ENCODE results near the gene TOM1L2. TPM values are rescaled to one million over a fixed set of nuclear protein-coding genes. Genes with fewer than 3 reads are reported as not detected.
A peak's percentile ranks its signal among the peaks of the same experiment; 100 is the strongest.

The TOM1L2 gene
- total RNA-seq, 1 experiment from 2014 or later: 45.2 TPM

DNA sequence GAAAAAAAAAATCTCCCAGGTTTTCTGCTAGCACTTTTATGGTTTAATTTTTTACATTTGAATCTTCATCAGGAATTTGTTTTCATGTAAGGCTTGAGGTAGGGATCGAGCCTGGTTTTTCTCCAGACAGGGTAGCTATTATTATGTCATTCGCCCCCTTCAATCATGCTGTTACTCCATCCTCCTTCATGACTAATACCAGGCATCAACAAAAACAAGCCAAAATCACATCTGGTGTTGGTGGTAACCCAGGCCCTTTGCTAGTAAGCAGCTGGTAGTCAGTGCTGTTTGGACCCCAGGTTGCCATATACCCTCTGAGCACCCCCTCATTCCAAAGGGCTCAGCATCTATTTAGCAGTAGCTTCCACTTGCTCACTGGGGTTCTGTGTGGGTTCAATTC is 30.0 kb upstream of the TOM1L2 start:
- in situ Hi-C loops (cut with HindIII; ENCODE audit: low pct_unique_long_range_greater_than_20kb, low sequenced_read_pairs): no loop called here

DNA sequence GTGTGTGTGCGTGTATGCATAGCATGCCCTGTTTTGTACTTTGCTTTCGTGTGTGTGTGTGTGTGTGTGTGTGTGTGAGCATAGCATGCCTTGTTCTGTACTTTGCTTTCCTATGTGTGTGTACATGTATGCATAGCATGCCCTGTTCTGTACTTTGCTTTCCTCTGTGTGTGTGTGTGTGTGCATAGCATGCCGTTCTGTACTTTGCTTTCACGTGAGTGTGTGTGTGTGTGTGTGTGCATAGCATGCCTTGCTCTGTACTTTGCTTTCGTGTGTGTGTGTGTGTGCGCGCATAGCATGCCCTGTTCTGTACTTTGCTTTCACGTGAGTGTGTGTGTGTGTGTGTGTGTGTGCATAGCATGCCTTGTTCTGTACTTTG is 27.8 kb upstream of the TOM1L2 start:
- BruUV-seq (replicated peaks): no TSS peak
- intact Hi-C loops (cut with micrococcal nuclease; ENCODE audit: unreplicated experiment) (no loop called here), in situ Hi-C loops (cut with HindIII; ENCODE audit: low pct_unique_long_range_greater_than_20kb, low sequenced_read_pairs) (no loop called here)
- H3K9me3 ChIP-seq (ENCODE audit: control insufficient read depth, insufficient read depth, low read depth, low read length): no peaks in the 10 kb centered on the region
- ATAC-seq (no peak), DNase-seq (ENCODE audit: low read depth, low spot score) (no peak)
- ChIA-PET CTCF (no interaction called here), POLR2A (no interaction called here)
- TF ChIP-seq TCF7L2 (IDR thresholded peaks at IDR 0.05; ENCODE audit: low read depth, low read length) (no peak), POLR2AphosphoS5 (IDR thresholded peaks at IDR 0.05; ENCODE audit: low read depth, low read length) (no peak), SIN3A (IDR thresholded peaks at IDR 0.05; ENCODE audit: borderline replicate concordance, insufficient read depth, low read depth, low read length) (no peak)
- TF ChIP-seq, protein P1, sequence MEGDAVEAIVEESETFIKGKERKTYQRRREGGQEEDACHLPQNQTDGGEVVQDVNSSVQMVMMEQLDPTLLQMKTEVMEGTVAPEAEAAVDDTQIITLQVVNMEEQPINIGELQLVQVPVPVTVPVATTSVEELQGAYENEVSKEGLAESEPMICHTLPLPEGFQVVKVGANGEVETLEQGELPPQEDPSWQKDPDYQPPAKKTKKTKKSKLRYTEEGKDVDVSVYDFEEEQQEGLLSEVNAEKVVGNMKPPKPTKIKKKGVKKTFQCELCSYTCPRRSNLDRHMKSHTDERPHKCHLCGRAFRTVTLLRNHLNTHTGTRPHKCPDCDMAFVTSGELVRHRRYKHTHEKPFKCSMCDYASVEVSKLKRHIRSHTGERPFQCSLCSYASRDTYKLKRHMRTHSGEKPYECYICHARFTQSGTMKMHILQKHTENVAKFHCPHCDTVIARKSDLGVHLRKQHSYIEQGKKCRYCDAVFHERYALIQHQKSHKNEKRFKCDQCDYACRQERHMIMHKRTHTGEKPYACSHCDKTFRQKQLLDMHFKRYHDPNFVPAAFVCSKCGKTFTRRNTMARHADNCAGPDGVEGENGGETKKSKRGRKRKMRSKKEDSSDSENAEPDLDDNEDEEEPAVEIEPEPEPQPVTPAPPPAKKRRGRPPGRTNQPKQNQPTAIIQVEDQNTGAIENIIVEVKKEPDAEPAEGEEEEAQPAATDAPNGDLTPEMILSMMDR (IDR thresholded peaks at IDR 0.05): no peak
- TF ChIP-seq, protein P2, sequence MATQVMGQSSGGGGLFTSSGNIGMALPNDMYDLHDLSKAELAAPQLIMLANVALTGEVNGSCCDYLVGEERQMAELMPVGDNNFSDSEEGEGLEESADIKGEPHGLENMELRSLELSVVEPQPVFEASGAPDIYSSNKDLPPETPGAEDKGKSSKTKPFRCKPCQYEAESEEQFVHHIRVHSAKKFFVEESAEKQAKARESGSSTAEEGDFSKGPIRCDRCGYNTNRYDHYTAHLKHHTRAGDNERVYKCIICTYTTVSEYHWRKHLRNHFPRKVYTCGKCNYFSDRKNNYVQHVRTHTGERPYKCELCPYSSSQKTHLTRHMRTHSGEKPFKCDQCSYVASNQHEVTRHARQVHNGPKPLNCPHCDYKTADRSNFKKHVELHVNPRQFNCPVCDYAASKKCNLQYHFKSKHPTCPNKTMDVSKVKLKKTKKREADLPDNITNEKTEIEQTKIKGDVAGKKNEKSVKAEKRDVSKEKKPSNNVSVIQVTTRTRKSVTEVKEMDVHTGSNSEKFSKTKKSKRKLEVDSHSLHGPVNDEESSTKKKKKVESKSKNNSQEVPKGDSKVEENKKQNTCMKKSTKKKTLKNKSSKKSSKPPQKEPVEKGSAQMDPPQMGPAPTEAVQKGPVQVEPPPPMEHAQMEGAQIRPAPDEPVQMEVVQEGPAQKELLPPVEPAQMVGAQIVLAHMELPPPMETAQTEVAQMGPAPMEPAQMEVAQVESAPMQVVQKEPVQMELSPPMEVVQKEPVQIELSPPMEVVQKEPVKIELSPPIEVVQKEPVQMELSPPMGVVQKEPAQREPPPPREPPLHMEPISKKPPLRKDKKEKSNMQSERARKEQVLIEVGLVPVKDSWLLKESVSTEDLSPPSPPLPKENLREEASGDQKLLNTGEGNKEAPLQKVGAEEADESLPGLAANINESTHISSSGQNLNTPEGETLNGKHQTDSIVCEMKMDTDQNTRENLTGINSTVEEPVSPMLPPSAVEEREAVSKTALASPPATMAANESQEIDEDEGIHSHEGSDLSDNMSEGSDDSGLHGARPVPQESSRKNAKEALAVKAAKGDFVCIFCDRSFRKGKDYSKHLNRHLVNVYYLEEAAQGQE (IDR thresholded peaks at IDR 0.05; ENCODE audit: insufficient read depth in 1 of 2, low read depth in 2 of 2, low read length in 1 of 2): no peak
- H3K36me3 ChIP-seq (ENCODE audit: control insufficient read depth, insufficient read depth, low read length): no peaks in the 10 kb centered on the region
- no peak overlapping the region for H3K4me3 ChIP-seq (ENCODE audit: low read depth in 2 of 2, low read length in 2 of 2)
- H3K27me3 ChIP-seq (ENCODE audit: control insufficient read depth, insufficient read depth, low read length): no peaks in the 10 kb centered on the region
- H3K27ac ChIP-seq (ENCODE audit: low read length): no peak overlapping the region
- no peaks in the 10 kb centered on the region; the same call in 1 of the 2 replicates for H3K4me1 ChIP-seq (ENCODE audit: control insufficient read depth, insufficient read depth, low read length)

More for the DNA sequence above, 30.0 kb upstream of the TOM1L2 start:
- POLR2A ChIA-PET: no interaction called here
- CTCF ChIA-PET: no interaction called here
- H3K4me1 ChIP-seq (ENCODE audit: control insufficient read depth, insufficient read depth, low read length): no peaks in the 10 kb centered on the region; the same call in 1 of the 2 replicates
- intact Hi-C loops (cut with micrococcal nuclease; ENCODE audit: unreplicated experiment): no loop called here
- H3K27me3 ChIP-seq (ENCODE audit: control insufficient read depth, insufficient read depth, low read length): no peaks in the 10 kb centered on the region
- H3K36me3 ChIP-seq (ENCODE audit: control insufficient read depth, insufficient read depth, low read length): no peaks in the 10 kb centered on the region
- ATAC-seq (no peak), DNase-seq (ENCODE audit: low read depth, low spot score) (no peak)
- no peak overlapping the region for H3K4me3 ChIP-seq (ENCODE audit: low read depth in 2 of 2, low read length in 2 of 2)
- no peak for TF ChIP-seq POLR2AphosphoS5 (IDR thresholded peaks at IDR 0.05; ENCODE audit: low read depth, low read length)
- no TSS peak for BruUV-seq (replicated peaks)
- H3K27ac ChIP-seq (ENCODE audit: low read length): no peak overlapping the region
- H3K9me3 ChIP-seq (ENCODE audit: control insufficient read depth, insufficient read depth, low read depth, low read length): no peaks in the 10 kb centered on the region

DNA sequence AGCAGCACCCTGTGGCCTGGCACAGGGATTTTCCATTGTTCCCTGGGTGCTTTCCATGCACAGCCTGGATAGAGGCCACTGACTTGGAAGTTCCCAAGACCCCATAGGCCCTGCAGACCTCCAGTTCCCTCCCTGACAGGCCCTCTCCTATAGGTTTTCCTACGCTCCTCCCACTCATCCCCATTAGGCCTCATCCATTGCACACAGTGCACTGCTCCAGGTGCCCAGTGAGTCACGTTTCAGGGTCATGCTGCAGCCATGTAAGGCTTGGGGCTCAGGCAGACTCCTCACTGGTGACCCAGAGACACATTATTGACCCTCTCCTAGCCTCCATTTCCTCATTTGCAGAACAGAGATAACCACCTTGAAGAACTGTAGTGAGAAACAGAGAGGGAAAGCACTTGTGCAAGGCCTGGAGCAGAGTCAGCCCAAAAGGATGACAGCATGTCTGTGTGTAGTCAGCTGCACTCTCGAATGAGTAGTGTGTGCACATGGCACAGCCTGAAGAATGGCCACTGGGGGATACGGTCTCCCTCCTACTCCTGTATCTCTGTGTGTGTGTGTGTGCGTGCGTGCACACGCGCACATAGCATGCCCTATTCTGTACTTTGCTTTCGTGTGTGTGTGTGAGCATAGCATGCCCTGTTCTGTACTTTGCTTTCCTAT is 27.3 kb upstream of the TOM1L2 start:
- TF ChIP-seq SIN3A (IDR thresholded peaks at IDR 0.05; ENCODE audit: borderline replicate concordance, insufficient read depth, low read depth, low read length) (no peak), POLR2AphosphoS5 (IDR thresholded peaks at IDR 0.05; ENCODE audit: low read depth, low read length) (no peak), TCF7L2 (IDR thresholded peaks at IDR 0.05; ENCODE audit: low read depth, low read length) (no peak)
- TF ChIP-seq, protein P2 (IDR thresholded peaks at IDR 0.05; ENCODE audit: insufficient read depth in 1 of 2, low read depth in 2 of 2, low read length in 1 of 2): no peak
- TF ChIP-seq, protein P1 (IDR thresholded peaks at IDR 0.05): no peak
- DNase-seq (ENCODE audit: low read depth, low spot score) (no peak), ATAC-seq (0 out of 2 replicates have a peak, but pooled peaks have one; percentile 43)
- in situ Hi-C loops (cut with HindIII; ENCODE audit: low pct_unique_long_range_greater_than_20kb, low sequenced_read_pairs) (no loop called here), intact Hi-C loops (cut with micrococcal nuclease; ENCODE audit: unreplicated experiment) (no loop called here)
- ChIA-PET CTCF (no interaction called here), POLR2A (no interaction called here)
- no peak overlapping the region for H3K27ac ChIP-seq (ENCODE audit: low read length)
- H3K36me3 ChIP-seq (ENCODE audit: control insufficient read depth, insufficient read depth, low read length): no peaks in the 10 kb centered on the region
- H3K4me3 ChIP-seq (ENCODE audit: low read depth in 2 of 2, low read length in 2 of 2): no peak overlapping the region
- no TSS peak for BruUV-seq (replicated peaks)
- no peaks in the 10 kb centered on the region; the same call in 1 of the 2 replicates for H3K4me1 ChIP-seq (ENCODE audit: control insufficient read depth, insufficient read depth, low read length)
- no peaks in the 10 kb centered on the region for H3K9me3 ChIP-seq (ENCODE audit: control insufficient read depth, insufficient read depth, low read depth, low read length)
- H3K27me3 ChIP-seq (ENCODE audit: control insufficient read depth, insufficient read depth, low read length): no peaks in the 10 kb centered on the region

All from Panc1 (cell line).